ENCODE data around the gene FAM20C.

DNA sequence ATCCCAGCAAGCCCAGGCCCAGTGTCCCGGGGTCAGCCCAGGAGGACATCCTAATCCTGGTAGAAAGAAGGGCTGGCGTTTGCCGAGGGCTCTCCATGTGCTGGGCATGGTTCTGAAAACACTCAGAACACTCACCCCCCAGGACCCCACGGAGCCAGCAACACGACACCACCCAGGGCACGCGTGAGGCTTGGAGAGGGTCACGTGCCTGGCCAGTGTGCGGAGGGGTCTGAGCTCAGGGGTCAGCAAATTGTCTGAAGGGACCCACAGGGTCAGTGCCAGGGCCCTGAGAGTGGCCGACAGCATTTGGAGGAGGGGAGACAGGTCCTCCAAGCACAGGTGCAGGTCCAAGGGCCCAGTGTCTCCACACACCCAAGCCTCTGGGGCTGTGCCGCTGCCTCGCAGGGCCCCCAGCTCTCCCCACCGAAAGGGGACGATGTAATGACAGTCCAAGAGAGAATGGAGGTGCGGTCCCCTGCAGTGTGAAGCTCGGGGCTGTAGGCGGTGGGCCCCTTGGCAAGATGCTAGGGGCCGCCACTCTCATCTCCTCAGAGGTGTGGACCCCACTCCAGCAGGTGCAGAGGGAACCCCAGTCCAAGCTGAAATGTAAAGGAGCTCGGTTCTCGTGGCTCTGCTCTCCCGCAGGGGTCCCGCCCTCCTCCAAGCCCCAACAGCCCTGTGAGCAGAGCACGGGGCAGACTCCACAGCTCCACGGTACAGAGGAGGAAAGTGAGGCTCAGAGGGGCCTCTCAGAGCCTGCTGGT, 105.4 kb downstream of the FAM20C start:
- TF ChIP-seq, protein P1, sequence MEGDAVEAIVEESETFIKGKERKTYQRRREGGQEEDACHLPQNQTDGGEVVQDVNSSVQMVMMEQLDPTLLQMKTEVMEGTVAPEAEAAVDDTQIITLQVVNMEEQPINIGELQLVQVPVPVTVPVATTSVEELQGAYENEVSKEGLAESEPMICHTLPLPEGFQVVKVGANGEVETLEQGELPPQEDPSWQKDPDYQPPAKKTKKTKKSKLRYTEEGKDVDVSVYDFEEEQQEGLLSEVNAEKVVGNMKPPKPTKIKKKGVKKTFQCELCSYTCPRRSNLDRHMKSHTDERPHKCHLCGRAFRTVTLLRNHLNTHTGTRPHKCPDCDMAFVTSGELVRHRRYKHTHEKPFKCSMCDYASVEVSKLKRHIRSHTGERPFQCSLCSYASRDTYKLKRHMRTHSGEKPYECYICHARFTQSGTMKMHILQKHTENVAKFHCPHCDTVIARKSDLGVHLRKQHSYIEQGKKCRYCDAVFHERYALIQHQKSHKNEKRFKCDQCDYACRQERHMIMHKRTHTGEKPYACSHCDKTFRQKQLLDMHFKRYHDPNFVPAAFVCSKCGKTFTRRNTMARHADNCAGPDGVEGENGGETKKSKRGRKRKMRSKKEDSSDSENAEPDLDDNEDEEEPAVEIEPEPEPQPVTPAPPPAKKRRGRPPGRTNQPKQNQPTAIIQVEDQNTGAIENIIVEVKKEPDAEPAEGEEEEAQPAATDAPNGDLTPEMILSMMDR (conservative IDR thresholded peaks at IDR 0.05; ENCODE audit: low read length): no peak
- TF ChIP-seq EZH2phosphoT487 (IDR thresholded peaks at IDR 0.05; ENCODE audit: borderline replicate concordance, low read depth, low read length): no peak
